H1 (cell line): ENCODE data around the gene TUT1. TPM values are rescaled to one million over a fixed set of nuclear protein-coding genes. Genes with fewer than 3 reads are reported as not detected.

Experiments used
- KDM1A ChIP-seq: fragments of 200-600, 300-600 bp; sonication (generic); IDR thresholded peaks from 2 replicates; pipeline ENCODE4 v1.7.1; 2016; ENCODE audit warnings: mild to moderate bottlenecking, low read length, borderline replicate concordance
- polyA plus RNA-seq, 7 experiments: library from polyadenylated mRNA; depleted of rRNA in 3 of 7; stranded (reverse) in 5 of 7; unstranded in 2 of 7; fragments of >200 nt in 5 of 7; fragments of 200-250 nt in 2 of 7; gene quantifications; 1 replicate in 5 of 7; 2 replicates in 1 of 7; 4 replicates in 1 of 7; pipeline versions ENCODE4 v1.2.1 to v1.2.3, GENCODE V29; 2011 to 2013; ENCODE audit warnings: missing spikeins in 2 of 7, mixed read lengths in 2 of 7
- total RNA-seq: library from RNA; stranded (reverse); fragmentation: NEBNext Ultra II Directional; extraction: Animal tissue kit (Norgen Biotek cat#: 25700); gene quantifications from 2 replicates; pipeline ENCODE4 v1.2.1, GENCODE V29; 2021

The TUT1 gene
- total and polyA plus RNA-seq, 2 of the 8 experiments (the other 6 are each of a cell fraction or from before 2014, with no cell fraction given): 17.8 to 24.6 TPM

DNA sequence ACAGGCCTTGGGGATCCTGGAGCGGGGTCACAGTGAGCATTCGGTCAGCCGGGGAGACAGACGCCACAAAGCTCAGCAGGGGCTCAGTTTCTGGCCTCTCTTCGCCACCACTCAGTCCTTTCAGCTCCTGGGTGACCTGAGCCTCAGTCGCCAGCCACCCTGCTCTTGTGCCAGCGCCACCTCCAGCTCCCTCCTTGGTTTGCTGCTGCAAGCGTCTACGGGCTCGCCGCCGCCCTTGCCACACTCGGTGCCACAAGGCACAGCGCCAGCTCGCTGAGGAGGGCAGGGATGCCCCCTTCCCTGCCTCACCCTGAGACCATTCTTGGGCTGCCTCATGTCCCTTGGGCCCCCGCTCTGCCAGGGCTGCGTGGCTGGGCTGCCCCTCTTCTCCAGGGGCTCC is 16.2 kb downstream of the TUT1 start (continued):
- no peak for TF ChIP-seq KDM1A
